ENCODE results near the gene ZPR1.

The ZPR1 gene

DNA sequence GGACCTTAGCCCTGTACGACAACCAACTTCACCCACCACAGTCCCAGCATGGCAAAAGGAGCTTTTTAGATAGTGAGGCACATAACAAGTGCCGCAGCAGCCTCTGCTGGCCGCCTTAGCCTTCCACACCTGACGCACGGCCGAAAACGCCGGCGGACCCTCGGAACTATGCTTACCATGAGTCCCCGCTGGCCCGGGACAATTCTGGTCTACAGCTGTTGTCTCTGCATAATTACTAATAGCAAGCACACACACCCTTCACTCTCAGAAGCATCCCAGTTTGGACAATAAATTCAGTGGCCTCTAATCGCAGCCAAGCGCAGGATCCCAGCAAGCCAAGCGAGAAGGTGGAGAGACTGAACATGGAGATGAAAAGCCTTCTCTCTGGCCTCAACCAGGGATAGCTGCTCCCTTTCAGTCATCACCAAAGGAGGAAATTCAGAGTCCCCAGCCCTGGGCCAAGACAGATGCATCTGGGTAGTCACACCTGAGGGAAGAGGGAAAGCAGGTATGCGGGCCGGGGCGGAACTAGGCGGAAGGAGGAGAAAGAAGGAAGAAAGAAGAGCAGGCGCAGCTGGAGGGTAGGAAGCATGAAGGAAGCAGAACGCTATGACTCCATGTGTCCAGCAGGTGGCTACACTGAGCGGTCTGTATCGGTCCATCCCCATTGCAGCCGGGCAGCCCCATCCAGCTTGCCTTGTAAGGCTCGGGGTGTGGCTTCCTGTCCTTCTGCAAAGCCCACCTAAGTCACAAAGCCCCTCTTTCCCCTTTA lies 55.4 kb downstream of the ZPR1 start:
- Mint-ChIP-seq H3K27me3 (peaks cover 5% of the 10 kb centered on the region), H3K4me1 (peaks cover 17% of the 10 kb centered on the region), H3K9me3 (no peaks in the 10 kb centered on the region), H3K4me3 (peak overlapping the region; percentile 67), H3K36me3 (no peaks in the 10 kb centered on the region), H3K27ac (peak overlapping the region; percentile 48)
- ATAC-seq (ENCODE audit: low read depth) (peak; percentile 83), DNase-seq (ENCODE audit: low spot score in 2 of 2) (peak; percentile 53 to 61)

DNA sequence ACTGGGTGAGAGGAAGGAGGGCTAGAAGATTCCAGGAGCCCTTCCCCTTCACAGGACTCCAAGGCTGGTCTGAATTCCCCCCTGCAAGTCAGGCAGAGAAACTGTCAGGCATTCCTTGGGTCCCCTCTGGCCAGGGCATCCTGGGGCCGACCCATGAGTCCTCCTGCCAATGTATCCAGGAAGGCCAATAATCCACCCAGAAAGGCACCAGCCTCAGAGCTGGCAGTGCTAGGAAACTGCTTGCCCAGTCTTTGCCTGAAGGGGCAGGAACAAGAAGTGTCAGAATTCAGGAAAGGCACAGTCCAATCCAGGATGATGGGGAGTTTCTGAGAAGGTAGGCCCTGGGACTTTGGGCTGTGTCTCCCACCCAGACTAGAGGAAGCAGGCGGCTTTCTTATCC lies 56.0 kb downstream of the ZPR1 start:
- Mint-ChIP-seq H3K27me3 (peaks cover 5% of the 10 kb centered on the region), H3K4me3 (no peak overlapping the region), H3K4me1 (peaks cover 17% of the 10 kb centered on the region), H3K36me3 (no peaks in the 10 kb centered on the region), H3K9me3 (no peaks in the 10 kb centered on the region), H3K27ac (no peak overlapping the region)
- ATAC-seq (ENCODE audit: low read depth) (no peak), DNase-seq (ENCODE audit: low spot score in 2 of 2) (no peak)

DNA sequence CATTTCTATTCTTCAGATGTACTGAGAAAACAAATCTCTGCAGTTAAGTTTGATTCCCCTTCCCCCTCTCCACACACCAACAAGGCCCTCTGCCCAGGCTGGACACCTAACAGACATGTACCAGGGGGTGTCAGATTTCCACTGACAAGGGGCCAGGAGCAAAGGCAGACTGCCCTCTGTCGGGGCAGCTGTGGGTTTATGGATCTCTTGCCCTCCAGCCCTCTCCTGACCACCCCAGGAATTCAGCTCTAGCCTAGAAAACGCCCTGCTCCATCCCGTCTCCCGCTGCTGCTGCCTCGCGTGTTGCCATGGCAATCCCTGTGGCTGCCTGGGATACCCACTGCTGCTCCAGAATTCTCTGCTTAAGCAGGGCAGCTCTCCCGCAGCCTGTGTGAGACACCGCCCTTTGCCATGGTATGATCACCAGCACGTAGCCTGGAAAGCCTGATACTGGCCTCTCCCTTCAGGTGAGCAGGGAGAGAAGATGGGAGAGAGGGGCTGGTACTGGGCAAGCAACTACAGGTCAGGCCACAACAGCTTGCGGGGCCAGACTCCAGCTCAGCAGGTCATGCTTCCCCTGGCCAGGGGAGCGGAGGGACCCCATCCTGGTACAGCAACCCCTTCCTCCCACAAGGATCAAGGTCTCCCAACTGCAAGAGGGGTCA lies 56.6 kb downstream of the ZPR1 start:
- no peak for DNase-seq (ENCODE audit: low spot score in 2 of 2)
- Mint-ChIP-seq H3K36me3 (no peaks in the 10 kb centered on the region), H3K4me3 (no peak overlapping the region), H3K9me3 (no peaks in the 10 kb centered on the region), H3K4me1 (peaks cover 17% of the 10 kb centered on the region), H3K27me3 (peaks cover 7% of the 10 kb centered on the region), H3K27ac (no peak overlapping the region)
- ATAC-seq (ENCODE audit: low read depth): no peak

DNA sequence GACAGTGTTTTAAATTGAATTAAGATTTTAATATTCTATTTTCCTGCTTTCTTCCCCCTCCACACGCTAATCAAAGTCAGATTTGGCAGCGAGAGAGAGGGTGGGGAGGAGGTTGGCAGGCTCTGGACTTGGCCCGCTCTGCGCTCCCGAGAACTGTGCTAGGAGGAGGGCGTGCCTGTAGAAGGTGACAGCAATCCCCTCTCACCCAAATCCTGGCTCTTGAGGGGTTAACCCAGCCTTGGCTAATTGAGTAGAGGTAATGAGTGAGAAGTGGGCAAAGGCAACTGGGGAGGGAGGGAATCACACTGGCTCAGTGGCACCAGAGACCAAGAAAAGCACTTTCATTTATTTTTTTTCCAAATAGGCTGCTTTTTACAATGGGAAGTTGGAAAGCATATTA lies 57.2 kb downstream of the ZPR1 start:
- peaks cover 9% of the 10 kb centered on the region for H3K27me3 Mint-ChIP-seq
- H3K9me3 Mint-ChIP-seq: no peaks in the 10 kb centered on the region
- H3K4me1 Mint-ChIP-seq: peaks cover 17% of the 10 kb centered on the region
- DNase-seq (ENCODE audit: low spot score in 2 of 2) (no peak), ATAC-seq (ENCODE audit: low read depth) (no peak)
- no peak overlapping the region for H3K27ac Mint-ChIP-seq
- no peaks in the 10 kb centered on the region for H3K36me3 Mint-ChIP-seq
- H3K4me3 Mint-ChIP-seq: no peak overlapping the region

DNA sequence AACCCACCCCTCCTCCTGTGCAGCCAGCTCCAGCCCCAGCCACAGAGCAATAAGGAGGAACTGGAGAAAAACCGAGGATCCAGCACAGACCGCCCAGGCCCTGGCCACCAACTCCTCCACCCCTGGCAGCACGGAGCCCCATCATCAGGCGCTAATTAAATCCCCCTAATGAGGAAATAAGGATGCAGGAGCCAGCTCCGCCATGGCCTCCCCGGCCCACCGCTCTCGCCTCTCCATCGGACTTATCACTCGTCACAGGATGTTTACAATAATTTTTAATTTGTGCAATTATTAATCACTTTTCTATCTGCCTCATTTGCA lies 57.6 kb downstream of the ZPR1 start:
- H3K9me3 Mint-ChIP-seq: no peaks in the 10 kb centered on the region
- H3K4me3 Mint-ChIP-seq: no peak overlapping the region

DNA sequence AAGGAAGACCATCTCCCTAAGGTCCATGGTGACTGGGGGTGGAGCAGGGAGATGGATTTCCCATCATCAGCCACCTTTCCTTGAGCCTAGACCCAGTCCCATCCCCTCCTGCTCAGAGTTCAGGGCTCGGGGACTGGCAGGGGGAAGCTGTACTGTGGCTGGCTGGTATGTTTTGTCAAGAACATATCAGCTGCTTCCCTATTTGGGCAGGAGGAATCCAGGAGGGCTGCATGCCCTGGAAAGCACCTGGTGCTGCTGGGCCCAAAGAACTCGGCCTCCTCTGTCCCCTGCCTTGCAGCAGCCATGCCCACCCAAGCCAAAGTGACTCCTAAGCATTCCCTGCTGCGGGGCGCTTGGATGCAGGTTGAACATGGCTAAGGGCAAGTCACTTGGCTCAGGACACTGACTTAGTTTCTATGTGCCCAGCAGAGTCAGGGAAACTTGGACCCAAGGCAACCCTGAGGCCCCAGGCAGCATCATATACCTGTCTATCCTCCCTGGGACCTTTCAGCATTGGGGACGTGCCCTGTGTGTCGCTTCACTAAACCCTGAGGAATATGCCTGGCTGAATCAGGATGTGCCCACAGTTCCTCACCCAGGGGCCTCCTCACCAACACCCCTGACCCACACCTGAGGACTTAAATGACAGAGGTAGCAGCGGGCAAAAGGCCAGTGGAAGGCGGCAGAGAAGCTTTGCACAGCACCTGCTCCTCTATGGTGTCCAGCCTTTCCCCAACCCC lies 58.2 kb downstream of the ZPR1 start:
- Mint-ChIP-seq H3K4me3 (no peak overlapping the region), H3K27me3 (peaks cover 13% of the 10 kb centered on the region), H3K9me3 (no peaks in the 10 kb centered on the region), H3K27ac (no peak overlapping the region), H3K36me3 (no peaks in the 10 kb centered on the region), H3K4me1 (peaks cover 17% of the 10 kb centered on the region)
- ATAC-seq (ENCODE audit: low read depth): no peak
- DNase-seq (ENCODE audit: low spot score in 2 of 2): no peak

More for the DNA sequence above, 57.6 kb downstream of the ZPR1 start:
- ATAC-seq (ENCODE audit: low read depth) (no peak), DNase-seq (ENCODE audit: low spot score in 2 of 2) (no peak)
- no peaks in the 10 kb centered on the region for H3K36me3 Mint-ChIP-seq
- peaks cover 17% of the 10 kb centered on the region for H3K4me1 Mint-ChIP-seq
- H3K27me3 Mint-ChIP-seq: peaks cover 10% of the 10 kb centered on the region
- H3K27ac Mint-ChIP-seq: no peak overlapping the region

DNA sequence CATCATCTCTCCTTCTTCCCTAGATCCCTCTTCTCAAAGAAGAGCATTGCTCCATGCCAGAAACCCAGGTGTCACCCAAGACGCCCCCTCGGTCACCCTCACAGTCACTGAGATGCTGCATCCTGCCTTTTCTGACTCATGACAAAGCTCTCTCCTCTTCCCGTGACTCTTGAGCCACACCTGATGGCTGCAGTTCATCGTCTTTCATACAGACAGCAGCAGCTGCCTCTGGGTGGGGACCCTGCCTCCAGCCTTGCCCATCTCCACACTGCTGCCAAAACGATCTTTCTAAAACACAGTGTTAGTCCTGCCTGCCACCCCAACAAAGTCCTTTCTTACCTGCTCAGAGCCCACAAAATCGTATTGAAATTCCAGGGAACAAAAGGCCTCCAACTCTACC lies 59.8 kb downstream of the ZPR1 start:
- H3K36me3 Mint-ChIP-seq: no peaks in the 10 kb centered on the region
- H3K4me3 Mint-ChIP-seq: no peak overlapping the region
- peaks cover 13% of the 10 kb centered on the region for H3K27me3 Mint-ChIP-seq
- H3K27ac Mint-ChIP-seq: no peak overlapping the region
- ATAC-seq (ENCODE audit: low read depth): no peak
- DNase-seq (ENCODE audit: low spot score in 2 of 2): no peak
- H3K9me3 Mint-ChIP-seq: no peaks in the 10 kb centered on the region
- H3K4me1 Mint-ChIP-seq: peaks cover 7% of the 10 kb centered on the region

DNA sequence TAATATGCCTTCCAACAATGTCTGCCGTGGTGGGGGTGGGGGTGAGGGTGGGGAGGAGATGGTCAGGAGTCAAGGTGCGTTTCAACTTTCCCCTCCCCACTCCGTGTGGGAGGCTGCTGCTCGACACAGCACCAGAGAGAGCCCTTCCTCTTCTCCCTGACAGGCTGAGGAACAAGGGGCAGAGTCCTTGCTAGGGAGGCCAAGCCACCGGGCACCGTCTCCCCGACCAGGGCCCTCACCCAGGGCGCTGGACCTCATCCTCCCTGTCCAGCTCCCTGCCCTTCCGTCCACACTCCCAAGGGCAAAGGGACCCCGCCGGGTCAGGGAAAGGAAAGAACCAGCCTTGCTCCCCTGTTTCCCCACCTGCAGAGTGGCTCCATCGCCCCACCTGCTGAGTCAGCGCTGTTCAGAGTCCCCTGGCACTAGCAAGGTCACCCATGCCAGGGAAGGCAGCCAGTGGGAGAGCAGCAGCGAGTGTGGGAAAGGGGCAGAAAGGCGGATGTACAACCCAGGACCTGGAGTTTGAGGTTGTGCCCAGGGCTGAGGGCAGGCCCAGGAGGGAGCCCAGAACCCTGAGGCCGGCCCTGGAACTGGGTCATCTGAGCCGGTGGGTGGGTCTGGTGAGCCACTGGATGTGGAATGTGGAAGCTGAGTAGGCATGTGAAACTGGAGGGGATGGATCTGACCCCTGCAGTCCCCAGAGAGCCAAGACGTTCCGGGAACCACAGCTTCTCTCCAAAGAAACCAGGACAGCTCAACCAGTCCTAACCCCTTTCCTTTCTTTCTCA lies 62.2 kb downstream of the ZPR1 start:
- H3K4me3 Mint-ChIP-seq: no peak overlapping the region
- no peaks in the 10 kb centered on the region for H3K4me1 Mint-ChIP-seq
- no peaks in the 10 kb centered on the region for H3K9me3 Mint-ChIP-seq
- no peaks in the 10 kb centered on the region for H3K36me3 Mint-ChIP-seq
- ATAC-seq (ENCODE audit: low read depth) (no peak), DNase-seq (ENCODE audit: low spot score in 2 of 2) (no peak)
- peaks cover 11% of the 10 kb centered on the region for H3K27me3 Mint-ChIP-seq
- H3K27ac Mint-ChIP-seq: no peak overlapping the region

DNA sequence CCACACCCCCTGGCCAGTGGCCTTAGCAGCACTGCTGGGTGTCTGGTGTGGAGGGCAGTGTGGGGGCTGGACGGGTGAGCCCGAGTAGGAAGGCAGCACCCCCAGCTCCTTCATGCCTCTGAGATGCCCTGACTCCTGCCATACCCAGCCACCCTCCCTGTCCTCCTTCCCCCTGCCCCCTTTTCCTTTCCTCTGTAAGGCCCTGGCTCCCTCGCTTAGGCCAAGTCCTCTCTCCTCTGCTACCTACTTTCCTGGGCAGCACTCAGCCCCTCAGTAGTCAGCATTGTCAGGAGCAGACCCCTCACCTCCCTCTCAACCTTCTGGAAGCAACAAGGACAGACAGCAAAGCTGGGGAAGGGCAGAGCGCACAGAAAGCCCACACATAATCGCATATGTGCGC lies 63.0 kb downstream of the ZPR1 start:
- DNase-seq (ENCODE audit: low spot score in 2 of 2) (no peak), ATAC-seq (ENCODE audit: low read depth) (no peak)
- no peaks in the 10 kb centered on the region for H3K36me3 Mint-ChIP-seq
- H3K27me3 Mint-ChIP-seq: peaks cover 11% of the 10 kb centered on the region
- no peak overlapping the region for H3K27ac Mint-ChIP-seq
- no peaks in the 10 kb centered on the region for H3K9me3 Mint-ChIP-seq
- H3K4me1 Mint-ChIP-seq: no peaks in the 10 kb centered on the region
- no peak overlapping the region for H3K4me3 Mint-ChIP-seq
